Panc1 (cell line): ENCODE results near the gene OR2V1. TPM values are rescaled to one million over a fixed set of nuclear protein-coding genes. Genes with fewer than 3 reads are reported as not detected.

ENCODE experiments used
- ATAC-seq: fragments of 200-7000 bp; cut with Tn5 transposase; 2 replicates; pipeline ENCODE4 v1.9.1; 2020; ENCODE audit warnings: mild to moderate bottlenecking, moderate library complexity
- BruUV-seq: library from RNA; stranded (reverse); fragments of 400-500 nt; replicated peaks from 2 replicates; lab custom pipeline; 2021; lab: Mats Ljungman, UMichigan
- CTCF ChIA-PET: fragments of 300-600 bp; sonication (Branson Sonifier 250); formaldehyde crosslinking; loops from one replicate; lab custom pipeline; 2022; ENCODE audit warnings: antibody characterized with exemption; lab: Charles Lee
- POLR2A ChIA-PET: fragments of 300-600 bp; sonication (Branson Sonifier 250); formaldehyde crosslinking; loops from one replicate; lab custom pipeline; 2022; ENCODE audit warnings: antibody characterized with exemption; lab: Charles Lee
- DNase-seq: peaks from one replicate; pipeline ENCODE4 v3.0.0-alpha.2; 2010; ENCODE audit warnings: low read depth, low spot score
- H3K27ac ChIP-seq: 2 replicates; pipeline ENCODE4 v1.5.1; 2011; ENCODE audit warnings: mild to moderate bottlenecking, low read length, inconsistent platforms
- H3K27me3 ChIP-seq: fragments of 200-500 bp; sonication (Bioruptor generic); 2 replicates; pipeline ENCODE4 v1.6.0; 2014; ENCODE audit warnings: low read length, inconsistent platforms; ENCODE audit not compliant: control insufficient read depth, insufficient read depth
- H3K36me3 ChIP-seq: fragments of 200-500 bp; sonication (Bioruptor generic); 2 replicates; pipeline ENCODE4 v1.5.1; 2014; ENCODE audit warnings: inconsistent platforms, mild to moderate bottlenecking, low read length, moderate library complexity; ENCODE audit not compliant: control insufficient read depth, insufficient read depth
- H3K4me1 ChIP-seq: 2 replicates; pipeline ENCODE4 v1.5.1; 2011; ENCODE audit warnings: inconsistent platforms, mild to moderate bottlenecking, low read length, moderate library complexity; ENCODE audit not compliant: control insufficient read depth, insufficient read depth
- H3K4me3 ChIP-seq, 2 experiments: 2 replicates each; pipeline ENCODE4 v1.5.1; 2011 to 2012; ENCODE audit warnings: low read depth in 2 of 2, low read length in 2 of 2, mild to moderate bottlenecking in 2 of 2, inconsistent platforms in 1 of 2, moderate library complexity in 1 of 2
- H3K9me3 ChIP-seq: fragments of 200-500 bp; sonication (Bioruptor generic); 2 replicates; pipeline ENCODE4 v1.5.1; 2014; ENCODE audit warnings: low read depth, mild to moderate bottlenecking, inconsistent platforms, low read length, moderate library complexity; ENCODE audit not compliant: control insufficient read depth, insufficient read depth
- POLR2AphosphoS5 ChIP-seq: IDR thresholded peaks from 2 replicates; pipeline ENCODE4 v1.6.1; 2012; ENCODE audit warnings: mild to moderate bottlenecking, low read depth, low read length, moderate library complexity
- SIN3A ChIP-seq: IDR thresholded peaks from 2 replicates; pipeline ENCODE4 v1.6.1; 2012; ENCODE audit warnings: low read depth, mild to moderate bottlenecking, low read length, moderate library complexity, borderline replicate concordance; ENCODE audit not compliant: insufficient read depth
- TCF7L2 ChIP-seq: IDR thresholded peaks from 2 replicates; pipeline ENCODE4 v1.6.1; 2011; ENCODE audit warnings: mild to moderate bottlenecking, low read depth, low read length, inconsistent platforms
- in situ Hi-C: cut with HindIII; loops from 2 replicates; pipeline ENCODE4 v1.10.0; 2016; ENCODE audit warnings: low sequenced_read_pairs, low pct_unique_long_range_greater_than_20kb
- intact Hi-C: fragments of 100-400 bp; cut with micrococcal nuclease; formaldehyde crosslinking; loops from one replicate; pipeline ENCODE4 v1.10.0; 2022; ENCODE audit not compliant: unreplicated experiment
- total RNA-seq: library from RNA; stranded (reverse); gene quantifications from one replicate; pipeline ENCODE4 v1.2.1, GENCODE V29; 2021; ENCODE audit not compliant: unreplicated experiment
- TF ChIP-seq, protein P1 (sequence below): fragments of 450-650 bp; IDR thresholded peaks from 2 replicates; pipeline ENCODE4 v1.5.1; 2017; ENCODE audit warnings: mild to moderate bottlenecking
- TF ChIP-seq, protein P2 (sequence below), 2 experiments: IDR thresholded peaks; 2 replicates each; pipeline ENCODE4 v1.6.1; 2011 to 2012; ENCODE audit warnings: low read depth in 2 of 2, control low read depth in 1 of 2, low read length in 1 of 2, mild to moderate bottlenecking in 1 of 2, moderate library complexity in 1 of 2; ENCODE audit not compliant: insufficient read depth in 1 of 2

OR2V1 gene
- total RNA-seq, 1 experiment from 2014 or later: not detected

DNA sequence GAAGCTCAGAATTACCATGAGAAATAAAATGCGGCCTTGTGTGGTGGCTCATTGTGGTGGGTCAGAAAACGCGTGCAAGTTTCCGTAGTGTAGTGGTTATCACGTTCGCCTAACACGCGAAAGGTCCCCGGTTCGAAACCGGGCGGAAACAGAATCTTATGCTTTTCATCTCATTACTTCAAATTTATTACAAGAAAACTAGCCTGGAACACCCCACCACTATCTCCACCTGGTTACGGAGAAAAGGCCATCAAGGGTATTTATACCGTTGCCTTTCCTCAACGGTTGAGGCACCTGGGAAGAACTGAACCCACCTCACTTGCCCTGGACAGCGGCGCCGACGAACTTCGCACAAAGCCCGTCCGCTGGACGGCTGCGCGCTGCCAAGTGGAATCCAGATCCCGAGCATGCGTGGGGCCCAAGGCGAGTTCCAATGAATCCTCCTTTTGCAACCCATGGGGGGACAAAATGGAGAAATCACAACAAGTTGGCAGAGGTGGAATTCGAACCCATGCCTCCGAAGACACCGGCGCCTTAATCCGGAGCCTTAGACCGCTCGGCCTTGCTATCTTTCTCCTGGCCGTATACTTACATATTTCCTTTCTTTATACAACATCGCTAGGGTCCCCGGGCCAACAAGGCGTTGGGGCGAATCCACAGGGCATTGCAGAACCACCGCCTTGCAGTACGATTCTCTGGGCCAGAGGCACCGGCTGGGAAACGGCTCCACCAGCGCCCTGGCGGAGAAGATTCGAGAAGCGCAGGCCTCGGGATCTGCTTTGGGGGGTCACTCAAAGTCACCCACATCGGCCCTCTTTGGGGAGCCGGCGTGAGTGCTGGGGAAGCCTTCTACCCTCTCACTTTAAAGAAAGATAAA lies 33.3 kb upstream of the OR2V1 start:
- POLR2A ChIA-PET: no interaction called here
- CTCF ChIA-PET: interaction anchor here (0.7 kb wide), 1 partner anchor 288 kb away, joined by 3 read pairs; no protein-coding TSS in a partner anchor
- Histone ChIP-seq H3K4me1 (peaks cover 29% of the 10 kb centered on the region), H3K27ac (peak overlapping the region; percentile 51; the same call in 1 of the 2 replicates), H3K27me3 (no peaks in the 10 kb centered on the region), H3K4me3 (no peak overlapping the region), H3K36me3 (no peaks in the 10 kb centered on the region), H3K9me3 (no peaks in the 10 kb centered on the region)
- ATAC-seq: peak; percentile 70
- no peak for DNase-seq
- BruUV-seq: no TSS peak
- intact Hi-C loops (loop anchor here (5.0 kb wide), 1 partner anchor 117 kb away; no protein-coding TSS in a partner anchor), in situ Hi-C loops (no loop called here)
- TF ChIP-seq TCF7L2 (no peak), SIN3A (no peak)
- TF ChIP-seq, protein P1, sequence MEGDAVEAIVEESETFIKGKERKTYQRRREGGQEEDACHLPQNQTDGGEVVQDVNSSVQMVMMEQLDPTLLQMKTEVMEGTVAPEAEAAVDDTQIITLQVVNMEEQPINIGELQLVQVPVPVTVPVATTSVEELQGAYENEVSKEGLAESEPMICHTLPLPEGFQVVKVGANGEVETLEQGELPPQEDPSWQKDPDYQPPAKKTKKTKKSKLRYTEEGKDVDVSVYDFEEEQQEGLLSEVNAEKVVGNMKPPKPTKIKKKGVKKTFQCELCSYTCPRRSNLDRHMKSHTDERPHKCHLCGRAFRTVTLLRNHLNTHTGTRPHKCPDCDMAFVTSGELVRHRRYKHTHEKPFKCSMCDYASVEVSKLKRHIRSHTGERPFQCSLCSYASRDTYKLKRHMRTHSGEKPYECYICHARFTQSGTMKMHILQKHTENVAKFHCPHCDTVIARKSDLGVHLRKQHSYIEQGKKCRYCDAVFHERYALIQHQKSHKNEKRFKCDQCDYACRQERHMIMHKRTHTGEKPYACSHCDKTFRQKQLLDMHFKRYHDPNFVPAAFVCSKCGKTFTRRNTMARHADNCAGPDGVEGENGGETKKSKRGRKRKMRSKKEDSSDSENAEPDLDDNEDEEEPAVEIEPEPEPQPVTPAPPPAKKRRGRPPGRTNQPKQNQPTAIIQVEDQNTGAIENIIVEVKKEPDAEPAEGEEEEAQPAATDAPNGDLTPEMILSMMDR: no peak

DNA sequence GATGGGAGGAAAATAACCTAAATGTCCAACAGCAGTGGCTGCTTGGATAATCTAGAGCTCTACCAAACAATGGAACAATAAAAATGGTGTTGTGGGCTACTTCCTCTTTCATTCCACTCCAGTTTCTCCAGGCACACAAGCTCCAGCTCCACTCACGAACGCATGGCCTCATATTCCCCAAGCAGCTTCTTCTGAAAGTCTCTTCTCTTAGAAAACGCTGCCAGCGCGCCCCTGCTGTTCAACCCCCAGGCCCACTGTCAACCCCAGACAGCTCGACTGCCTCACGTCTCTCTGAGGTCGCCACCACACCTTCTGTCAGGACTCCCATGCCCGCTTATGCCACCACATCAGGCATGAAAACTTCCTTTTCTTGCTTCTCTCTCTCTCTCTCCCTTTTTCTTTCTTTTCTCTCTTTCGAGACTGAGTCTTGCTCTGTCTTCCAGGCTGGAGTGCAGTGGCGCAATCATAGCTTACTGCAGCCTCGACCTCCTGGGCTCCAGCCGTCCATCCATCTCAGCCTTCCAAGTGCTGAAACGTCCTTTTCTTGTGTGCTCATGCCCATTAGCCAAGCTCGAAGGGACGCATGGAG lies 32.6 kb upstream of the OR2V1 start:
- H3K9me3 ChIP-seq: no peaks in the 10 kb centered on the region
- POLR2A ChIA-PET: no interaction called here
- no peaks in the 10 kb centered on the region for H3K27me3 ChIP-seq
- DNase-seq (no peak), ATAC-seq (0 out of 2 replicates have a peak, but pooled peaks have one; percentile 2)
- peaks cover 33% of the 10 kb centered on the region for H3K4me1 ChIP-seq
- TF ChIP-seq POLR2AphosphoS5: no peak
- TF ChIP-seq, protein P2, sequence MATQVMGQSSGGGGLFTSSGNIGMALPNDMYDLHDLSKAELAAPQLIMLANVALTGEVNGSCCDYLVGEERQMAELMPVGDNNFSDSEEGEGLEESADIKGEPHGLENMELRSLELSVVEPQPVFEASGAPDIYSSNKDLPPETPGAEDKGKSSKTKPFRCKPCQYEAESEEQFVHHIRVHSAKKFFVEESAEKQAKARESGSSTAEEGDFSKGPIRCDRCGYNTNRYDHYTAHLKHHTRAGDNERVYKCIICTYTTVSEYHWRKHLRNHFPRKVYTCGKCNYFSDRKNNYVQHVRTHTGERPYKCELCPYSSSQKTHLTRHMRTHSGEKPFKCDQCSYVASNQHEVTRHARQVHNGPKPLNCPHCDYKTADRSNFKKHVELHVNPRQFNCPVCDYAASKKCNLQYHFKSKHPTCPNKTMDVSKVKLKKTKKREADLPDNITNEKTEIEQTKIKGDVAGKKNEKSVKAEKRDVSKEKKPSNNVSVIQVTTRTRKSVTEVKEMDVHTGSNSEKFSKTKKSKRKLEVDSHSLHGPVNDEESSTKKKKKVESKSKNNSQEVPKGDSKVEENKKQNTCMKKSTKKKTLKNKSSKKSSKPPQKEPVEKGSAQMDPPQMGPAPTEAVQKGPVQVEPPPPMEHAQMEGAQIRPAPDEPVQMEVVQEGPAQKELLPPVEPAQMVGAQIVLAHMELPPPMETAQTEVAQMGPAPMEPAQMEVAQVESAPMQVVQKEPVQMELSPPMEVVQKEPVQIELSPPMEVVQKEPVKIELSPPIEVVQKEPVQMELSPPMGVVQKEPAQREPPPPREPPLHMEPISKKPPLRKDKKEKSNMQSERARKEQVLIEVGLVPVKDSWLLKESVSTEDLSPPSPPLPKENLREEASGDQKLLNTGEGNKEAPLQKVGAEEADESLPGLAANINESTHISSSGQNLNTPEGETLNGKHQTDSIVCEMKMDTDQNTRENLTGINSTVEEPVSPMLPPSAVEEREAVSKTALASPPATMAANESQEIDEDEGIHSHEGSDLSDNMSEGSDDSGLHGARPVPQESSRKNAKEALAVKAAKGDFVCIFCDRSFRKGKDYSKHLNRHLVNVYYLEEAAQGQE (IDR thresholded peaks at IDR 0.05; ENCODE audit: insufficient read depth in 1 of 2, low read depth in 2 of 2, low read length in 1 of 2): no peak
- TF ChIP-seq SIN3A: no peak
- TF ChIP-seq TCF7L2: no peak
- TF ChIP-seq, protein P1: no peak
- no peaks in the 10 kb centered on the region for H3K36me3 ChIP-seq
- H3K27ac ChIP-seq: peak overlapping the region; percentile 62
- in situ Hi-C loops: no loop called here
- intact Hi-C loops: loop anchor here (5.0 kb wide), 1 partner anchor 116 kb away; no protein-coding TSS in a partner anchor
- CTCF ChIA-PET: no interaction called here
- BruUV-seq: no TSS peak
- H3K4me3 ChIP-seq: peak overlapping the region; percentile 28 to 41
